HG02885 (cell line): Measurements from ENCODE around the gene TIAM2.

Experiments used
- ATAC-seq: cut with Tn5 transposase; IDR thresholded peaks from one replicate; pipeline ENCODE4 v1.9.1; 2021; ENCODE audit warnings: mild to moderate bottlenecking; ENCODE audit not compliant: unreplicated experiment, poor library complexity

Gene TIAM2

DNA sequence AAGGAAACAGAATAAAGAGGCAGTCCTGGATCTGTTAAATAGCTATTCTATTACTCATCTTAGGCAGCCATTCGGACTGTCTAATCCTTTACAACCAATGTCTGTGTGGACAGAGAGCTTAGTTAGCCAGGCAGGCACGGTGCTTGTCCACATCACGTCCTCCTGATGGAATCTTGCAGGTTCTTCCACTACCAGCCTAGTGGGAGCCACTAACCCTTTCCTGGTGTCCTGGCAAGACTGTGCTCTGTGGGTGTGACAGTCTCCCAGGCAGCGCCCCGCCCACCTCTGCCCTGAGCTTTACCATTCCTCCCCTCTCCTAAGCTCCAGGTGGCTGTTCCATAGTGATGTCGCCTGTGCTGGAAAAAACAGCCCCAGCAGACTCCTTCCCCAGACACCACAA is 190.4 kb downstream of the TIAM2 start:
- no peak for ATAC-seq

DNA sequence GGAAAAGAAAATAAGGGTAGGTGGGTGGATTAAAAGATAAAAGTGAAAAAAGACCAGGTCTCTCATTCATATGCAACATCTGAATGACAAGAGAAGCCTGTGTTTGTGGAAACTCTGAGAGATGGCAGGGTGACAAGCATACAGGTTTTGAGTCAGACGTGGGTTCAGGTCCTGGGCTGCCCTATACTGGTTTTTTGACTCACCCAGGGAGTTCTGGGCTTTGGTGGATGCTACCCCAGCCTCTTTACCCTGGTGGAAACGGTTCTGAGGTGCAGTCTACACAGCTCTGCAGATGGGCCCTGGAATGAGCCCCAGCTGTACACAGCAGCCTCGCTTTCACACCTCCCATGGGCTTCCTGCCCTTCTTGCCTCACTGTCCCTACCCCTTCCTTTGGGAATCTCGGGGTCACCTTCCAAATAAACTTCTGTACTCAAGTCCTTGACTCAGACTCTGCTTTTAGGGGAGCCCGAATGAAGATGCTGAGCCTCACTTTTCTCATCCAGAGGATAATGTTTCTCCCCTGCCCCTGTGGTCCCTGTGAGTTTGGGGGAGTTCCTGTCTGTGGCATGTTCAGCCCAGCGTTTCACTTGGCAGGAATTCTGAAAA is 191.0 kb downstream of the TIAM2 start:
- ATAC-seq, result peak; percentile 32

DNA sequence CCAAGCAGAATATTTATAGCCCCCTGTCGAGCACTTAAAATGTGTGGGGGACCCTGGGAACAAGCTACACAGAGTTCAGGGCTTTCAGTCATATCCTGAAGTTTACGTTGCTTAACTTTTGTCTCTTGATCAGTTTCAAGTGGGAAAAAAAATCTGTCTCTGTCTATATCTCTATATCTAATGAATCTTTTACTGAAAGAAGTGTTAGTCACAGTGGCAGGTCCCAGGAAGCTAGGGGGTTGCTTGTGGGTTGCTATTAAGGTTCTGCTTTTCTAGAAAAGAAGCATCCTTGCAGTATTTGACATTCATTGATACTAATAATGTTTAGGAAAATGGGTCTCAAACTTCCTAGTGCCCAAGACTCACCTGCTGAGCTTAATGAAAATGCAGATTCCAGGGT is 192.0 kb downstream of the TIAM2 start:
- ATAC-seq, result no peak

DNA sequence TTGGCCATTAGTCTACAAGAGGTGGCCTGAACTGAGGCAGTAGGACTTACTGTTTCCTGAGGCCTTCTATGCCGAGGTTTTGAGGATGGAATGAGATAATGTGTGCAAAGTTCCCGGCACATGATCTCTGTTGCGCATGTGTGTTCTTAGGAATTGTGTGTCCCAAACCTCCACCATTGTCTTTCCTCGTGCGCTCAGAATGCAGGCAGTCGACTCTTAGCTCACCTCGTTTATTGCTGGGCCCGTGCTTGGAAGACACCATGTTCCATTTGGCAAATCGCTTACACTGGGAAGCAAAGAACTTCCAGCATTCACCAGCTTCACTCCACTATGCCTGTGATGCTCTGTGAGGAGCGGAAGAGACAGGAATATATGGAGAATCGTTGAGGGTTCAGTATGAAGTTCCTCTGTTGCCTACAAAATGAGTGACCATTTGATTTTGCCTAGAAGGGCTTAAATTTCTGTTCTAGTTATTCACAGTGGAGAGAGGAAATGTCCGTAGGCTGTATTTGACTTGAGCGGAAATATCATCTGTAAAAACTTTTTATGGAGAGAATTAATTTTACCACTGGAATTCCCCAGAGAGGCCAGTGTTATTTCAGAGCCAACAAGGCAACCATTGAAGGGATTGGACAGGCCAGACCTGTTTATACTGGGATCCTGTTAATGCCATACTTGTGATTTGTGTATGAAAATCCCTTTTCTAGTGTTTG is 193.0 kb downstream of the TIAM2 start:
- ATAC-seq, result no peak

DNA sequence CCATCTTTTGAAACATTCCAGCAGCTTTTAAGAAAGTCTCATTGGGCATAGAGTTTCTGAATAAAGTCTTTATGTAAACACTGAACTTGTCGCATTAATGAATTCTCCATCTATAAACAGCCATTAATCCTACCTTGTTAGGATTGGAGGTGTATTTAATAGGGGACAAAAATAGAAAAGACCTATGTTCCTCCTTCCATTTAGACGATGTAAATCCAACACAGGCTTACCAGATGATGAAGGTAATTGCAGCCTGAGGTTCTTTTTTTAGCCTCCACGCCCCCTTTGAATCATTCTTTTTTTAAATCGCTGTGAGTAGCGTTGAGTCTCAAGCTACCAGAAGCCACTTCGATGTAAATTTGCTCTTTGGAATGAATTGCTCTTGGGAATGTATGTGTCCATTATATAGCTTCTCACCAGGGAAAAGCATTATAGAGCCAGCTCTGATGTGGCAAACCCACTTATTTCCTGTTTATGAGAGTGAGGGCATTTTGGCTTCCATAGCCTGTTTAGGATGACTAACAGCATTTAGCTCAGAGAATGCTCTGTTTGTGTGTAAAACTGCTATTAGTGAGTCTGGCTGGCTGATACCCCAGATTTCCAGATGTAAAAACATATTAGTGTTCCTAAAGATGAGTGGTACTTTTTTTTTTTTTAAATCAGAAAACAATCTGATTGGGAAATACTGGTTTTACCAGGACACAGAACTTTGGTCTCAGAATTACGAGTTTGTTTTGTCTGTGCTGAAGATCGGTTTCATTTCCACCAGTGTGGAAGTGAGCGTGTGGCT is 193.8 kb downstream of the TIAM2 start:
- no peak for ATAC-seq

DNA sequence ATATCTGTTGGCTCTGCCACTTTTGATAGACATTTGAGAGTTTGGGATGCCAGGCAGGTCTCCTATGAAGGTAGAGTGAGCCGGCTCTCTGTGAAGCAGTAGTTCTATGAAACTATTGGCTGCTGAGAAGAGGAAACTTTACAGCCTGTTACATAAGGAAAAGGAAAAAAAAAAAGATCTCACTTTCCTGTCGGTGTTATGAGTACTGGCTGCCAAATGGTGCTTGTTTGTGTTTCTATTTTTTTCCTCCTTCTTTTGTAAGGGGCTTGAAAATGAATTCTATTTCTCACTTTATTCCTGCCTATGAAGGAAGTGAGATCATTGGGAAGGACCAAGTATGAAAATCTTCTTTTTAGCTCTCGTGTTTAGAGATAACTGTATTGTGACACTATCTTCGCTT is 195.6 kb downstream of the TIAM2 start:
- ATAC-seq, result no peak

DNA sequence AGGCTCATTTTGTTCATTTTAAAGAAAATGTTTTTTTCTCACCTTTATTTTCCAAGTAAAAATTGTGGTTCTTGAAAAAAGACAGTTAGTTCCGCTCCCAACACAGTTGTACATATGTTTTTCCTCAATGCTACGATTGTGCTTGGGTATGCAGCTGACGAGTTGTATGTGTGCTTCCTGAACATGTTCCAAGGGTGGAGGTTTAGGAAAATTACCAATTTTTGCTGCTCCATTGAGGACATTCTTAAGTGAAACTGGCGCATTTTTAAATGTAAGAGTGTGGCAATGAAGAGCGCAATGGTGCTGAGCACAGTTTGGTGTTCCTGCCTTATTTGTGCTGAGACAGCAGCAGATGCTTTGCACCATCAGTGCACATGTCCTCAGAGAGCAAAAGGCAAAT is 198.4 kb downstream of the TIAM2 start:
- ATAC-seq, result no peak

DNA sequence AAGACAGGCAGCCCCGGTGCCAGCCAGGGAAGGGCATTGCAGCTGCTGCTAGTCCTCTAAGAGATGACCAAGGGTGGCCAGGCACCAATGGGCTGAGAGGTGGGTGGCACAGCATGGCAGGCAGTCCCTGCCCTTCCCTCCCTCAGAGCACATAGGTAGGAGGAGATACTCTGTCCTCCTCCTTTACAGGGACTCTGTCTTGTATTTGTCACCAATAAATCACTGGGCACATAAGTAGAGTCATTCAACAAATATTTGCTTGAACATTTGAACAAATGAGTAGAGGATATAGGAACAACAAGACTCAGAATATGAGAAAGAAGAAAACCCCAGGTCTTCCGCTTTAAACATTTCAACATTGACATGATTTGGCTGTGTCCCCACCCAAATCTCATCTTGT is 199.3 kb downstream of the TIAM2 start:
- no peak for ATAC-seq

DNA sequence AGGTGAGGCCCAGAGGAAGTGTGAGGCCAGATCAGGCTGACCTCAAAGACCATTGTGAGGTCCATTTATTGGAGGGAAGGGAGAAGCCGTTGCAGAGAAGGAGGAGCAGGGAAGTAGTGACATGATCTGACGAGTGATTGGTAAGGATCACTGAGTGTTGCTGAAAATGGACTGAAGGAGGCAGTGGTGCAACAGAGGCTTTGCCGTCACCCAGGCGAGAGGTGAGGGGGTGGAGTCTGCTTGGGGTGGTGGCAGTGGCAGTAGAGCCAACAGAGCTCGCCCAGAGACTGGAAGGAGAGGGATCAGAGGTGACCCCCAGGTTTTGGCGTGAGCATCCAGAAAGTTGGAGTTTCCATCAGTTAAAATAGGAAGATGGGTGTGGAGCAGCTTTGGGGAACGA is 200.8 kb downstream of the TIAM2 start:
- no peak for ATAC-seq

DNA sequence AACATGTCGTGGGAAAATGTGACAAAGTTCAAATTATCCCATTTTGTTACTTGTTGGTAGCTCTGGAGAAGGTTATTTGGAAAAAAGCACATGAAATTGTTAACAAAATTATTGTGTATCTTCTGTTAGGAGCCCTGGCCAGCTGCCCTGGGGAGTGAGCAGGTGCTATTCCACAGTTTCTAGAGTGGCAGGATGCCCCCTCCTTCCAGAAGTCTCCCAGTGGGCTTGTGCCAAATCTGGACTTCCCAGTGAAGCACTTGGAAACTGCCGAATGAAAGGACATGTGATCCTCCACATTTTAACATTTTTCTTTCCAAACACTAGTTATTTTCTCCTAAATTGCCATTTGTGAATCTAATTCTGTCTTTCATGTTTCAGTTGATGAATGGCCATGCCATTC is 201.8 kb downstream of the TIAM2 start:
- ATAC-seq, result no peak

DNA sequence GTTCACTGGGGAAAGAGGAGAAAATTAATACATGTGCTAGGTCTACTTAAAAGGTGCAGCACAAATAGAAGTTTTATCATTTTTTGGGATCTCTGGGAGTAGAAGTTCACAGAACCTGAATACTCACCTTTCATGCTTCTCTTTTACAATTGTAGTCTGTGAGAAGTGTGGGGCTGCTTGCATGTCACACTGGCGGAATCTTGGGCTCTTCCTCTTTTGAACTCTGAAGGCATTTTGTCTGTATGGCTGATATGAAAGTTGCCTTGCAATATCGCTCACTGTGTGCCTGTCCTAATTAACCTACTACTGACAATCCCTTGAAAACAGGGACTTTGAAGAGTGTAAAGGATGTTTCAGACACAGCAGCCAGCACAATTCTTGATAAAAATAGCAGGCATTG is 202.8 kb downstream of the TIAM2 start:
- no peak for ATAC-seq

DNA sequence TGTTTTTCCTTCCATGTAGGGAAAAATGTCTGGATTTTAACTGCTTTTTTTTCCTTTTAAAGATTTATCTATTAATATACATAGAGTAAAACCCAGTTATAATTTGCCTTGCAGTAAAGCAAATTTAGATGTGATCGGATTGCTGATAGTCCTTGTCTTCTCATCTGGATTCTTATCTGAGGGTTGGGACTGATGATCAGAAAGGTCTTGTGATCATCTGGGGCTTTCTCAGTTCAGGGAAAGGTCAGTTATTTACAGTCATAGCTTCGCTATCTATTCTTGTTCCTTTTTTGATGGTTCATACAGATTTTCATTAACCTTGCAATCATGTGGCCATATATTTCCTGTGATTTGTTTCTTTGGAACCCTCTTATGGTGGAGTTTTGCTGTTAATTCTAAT is 204.9 kb downstream of the TIAM2 start:
- peak; percentile 81 for ATAC-seq

DNA sequence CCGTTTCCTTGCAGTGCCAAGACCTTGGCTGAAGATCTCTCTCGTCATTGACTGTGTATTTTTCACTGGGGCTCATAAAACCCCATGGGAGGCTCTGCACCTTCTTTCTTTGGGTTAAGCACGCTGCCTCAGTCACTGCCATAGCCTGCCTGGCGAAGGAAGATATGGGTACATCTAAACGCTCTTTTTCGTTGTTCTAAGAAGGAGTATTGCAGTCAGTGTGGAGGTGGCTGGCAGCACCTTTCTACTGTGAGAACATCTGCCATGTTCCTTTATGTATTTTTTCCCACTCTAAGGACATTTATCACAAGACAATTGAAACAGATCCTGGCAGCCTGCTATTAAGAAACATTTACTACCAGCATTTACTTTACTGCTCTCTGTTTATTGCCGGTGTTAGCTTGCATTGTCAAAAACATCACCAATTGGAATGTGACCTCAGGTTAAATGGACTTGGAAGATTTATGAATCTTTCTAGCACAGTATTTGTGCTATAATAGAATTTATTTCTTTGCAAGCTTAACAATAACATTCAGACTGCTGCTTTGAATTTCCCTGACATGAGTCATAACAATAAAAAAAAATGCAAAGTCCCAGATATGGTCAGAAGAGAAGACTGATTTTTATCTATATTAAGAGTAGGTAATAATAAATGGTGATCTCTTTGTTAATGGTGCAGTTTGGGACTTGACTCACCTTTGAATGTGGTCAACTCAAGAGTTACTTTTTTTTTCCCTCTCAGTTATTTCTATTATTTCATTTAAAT is 206.5 kb downstream of the TIAM2 start:
- peak; percentile 61 for ATAC-seq

DNA sequence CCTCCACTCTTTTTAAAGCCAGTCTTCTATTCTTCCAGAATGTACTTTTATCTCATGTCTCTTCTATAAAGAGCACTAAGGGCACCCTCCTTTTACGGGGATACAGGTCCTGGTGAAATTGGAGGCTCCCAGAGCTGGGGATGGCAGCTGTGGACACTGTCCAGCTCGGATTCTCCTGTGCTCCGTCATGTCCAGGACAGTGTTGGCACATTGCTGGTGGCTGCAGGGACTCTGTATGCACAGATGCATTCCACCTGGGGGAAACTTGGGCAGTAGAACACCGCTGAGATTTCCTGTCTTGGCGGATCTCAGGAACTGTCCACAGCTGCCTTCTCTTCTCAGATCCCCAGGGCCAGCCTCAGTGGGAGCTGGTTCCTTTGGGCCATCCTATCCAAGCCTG is 212.1 kb downstream of the TIAM2 start:
- no peak for ATAC-seq

DNA sequence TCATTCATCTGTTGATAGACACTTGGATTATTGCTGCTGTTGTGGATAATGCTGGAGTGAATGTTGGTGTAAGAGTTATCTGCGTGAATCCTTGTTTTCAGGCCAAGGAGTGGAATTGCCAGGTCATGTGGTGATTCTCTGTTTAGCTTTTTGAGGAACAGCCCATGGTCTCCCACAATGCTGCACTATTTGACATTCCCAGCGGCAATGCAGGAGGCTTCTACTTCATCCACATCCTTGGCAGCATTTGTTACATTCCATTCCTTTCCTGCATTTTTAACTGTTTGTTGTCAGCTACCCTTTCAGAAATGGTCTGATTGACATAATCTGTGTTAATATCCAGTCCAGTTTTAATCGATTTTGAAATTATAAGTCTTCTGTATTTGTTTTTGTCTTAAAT is 217.0 kb downstream of the TIAM2 start:
- no peak for ATAC-seq

DNA sequence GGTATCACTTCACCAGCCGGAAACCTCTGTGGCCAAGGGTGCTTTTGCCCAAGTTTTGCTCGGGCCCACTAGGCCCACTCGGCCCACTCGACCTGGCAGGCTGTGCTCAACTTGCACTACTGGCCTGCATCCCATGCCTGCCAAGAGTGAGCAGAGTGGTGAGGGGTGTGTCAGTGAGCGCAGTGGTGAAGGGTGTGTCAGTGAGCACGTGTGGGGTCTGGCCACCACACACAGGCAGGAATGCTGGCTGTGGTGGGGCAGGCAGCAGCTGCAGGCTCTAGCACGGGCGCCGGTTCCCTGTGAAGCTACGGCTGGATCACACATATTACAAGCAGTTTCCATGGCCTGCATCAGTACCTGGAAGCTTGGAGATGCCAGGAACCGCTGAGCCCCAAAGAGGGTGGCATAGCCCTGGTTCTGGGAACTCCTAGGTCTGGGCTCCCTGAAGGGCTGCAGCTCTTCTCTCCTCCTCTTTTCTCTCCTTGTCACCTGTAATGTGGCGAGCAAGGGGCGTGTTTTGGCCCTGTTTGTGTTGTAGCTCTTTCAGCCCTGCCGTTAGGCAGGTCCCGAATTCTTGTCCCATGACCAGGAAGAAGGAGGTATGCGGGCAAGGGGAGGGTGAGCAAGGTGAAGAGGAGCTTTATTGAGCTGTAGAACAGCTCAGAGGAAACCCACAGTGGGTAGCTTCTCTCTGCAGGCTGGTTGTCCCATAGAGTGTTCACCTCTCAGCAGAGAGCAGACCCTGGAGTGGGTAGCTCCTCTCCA is 217.7 kb downstream of the TIAM2 start:
- ATAC-seq, result no peak

DNA sequence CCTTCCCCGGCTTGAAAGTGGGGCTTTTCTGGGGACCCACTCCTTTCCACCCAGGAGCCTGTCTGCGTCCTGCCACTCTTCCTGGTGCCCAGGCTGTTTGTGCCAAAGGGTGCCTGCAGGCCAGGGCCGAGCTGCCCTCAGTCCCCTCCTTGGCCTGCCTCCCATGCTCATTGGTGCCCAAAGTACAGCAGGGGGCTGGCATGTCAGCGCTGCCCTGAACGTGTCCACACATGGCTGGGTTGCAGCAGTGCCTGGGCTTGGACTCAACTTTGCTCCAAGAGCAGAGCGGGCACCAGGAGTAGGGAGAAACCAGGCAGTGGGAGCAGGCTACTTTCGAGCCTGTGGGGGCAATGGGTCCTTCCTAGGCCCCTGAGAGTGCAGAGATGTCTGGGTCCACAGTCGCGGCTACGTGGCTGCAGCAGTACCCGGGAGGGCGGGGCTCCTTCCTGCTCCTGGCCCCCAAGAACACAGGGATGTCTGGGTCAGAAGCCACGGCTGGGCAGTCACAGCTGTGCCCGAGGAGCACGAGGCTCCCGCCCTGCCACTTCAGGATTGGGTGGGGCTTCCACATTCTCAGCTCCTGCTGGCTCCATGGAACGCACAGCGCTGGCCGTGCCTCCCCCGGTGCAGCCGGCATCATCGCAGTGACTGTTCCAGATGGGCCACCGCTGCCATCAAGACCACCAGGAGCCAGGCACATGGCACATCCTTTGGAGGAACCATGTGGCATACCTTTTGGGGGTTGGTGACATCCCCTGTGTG is 218.7 kb downstream of the TIAM2 start:
- ATAC-seq, result no peak

DNA sequence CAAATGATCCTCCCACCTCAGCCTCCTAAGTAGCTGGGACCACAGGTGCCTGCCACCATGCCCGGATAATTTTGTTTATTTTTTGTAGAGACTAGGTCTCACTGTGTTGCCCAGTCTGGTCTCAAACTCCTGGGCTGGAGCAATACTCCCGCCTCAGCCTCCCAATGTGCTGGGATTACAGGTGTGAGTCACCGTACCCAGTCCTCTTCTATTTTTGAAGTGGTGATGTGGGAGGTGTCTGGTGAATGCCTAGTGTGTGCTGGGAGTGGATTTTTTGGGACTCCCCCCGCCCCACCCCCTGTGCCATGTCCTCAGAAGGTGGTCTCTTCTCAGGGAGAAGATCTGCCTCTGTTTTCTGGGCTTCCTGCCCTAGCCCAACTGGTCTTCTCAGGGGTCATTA is 220.8 kb downstream of the TIAM2 start:
- ATAC-seq, result no peak

DNA sequence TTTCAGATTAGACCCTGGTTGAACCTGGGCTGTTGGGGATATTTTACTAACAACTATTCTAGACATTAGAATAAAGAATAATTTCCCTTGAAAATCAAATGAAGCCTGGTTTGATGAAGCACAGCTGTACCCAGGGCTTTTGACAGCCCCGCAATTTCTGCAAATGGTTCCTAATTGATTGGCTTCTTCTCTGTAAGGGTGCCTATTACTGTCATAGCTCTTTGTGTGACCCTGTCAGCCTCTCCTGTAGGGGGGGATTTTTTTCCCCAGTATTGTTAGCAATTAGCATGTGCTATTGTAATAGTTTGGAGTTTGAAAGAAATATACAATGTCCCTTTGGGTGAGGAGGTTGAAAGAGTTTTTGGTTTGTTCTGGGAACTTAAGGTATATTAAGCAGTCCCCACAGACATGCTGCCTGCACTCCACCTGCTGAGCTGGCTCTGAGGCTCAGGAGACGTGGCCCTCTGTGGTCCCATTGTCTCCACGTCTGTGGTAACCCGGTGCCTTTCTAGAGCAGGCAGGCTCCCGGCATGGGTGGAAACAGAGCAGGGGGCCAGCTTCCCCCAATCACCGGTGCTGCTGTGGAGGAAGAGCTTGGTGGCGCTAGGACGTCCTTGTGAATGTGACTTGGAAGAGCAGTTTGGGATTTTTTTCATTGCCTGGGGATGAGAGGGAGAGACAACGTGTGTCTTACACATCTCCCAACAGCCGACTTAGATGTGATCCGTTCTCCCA is 221.4 kb downstream of the TIAM2 start:
- no peak for ATAC-seq
